Measurements from ENCODE around the gene PFDN1. TPM values are rescaled to one million over a fixed set of nuclear protein-coding genes. Genes with fewer than 3 reads are reported as not detected.

PFDN1 gene
- total RNA-seq, 4 donors from 2014 or later: 58.7 to 91.7 (median 76.2) TPM

- Histone ChIP-seq H3K36me3 (peaks cover 26% of the 10 kb centered on the region), H3K9me3 (no peaks in the 10 kb centered on the region), H3K4me1 (peaks cover 33% of the 10 kb centered on the region), H3K4me3 (no peak overlapping the region), H3K27ac (no peak overlapping the region), H3K27me3 (no peaks in the 10 kb centered on the region)
- no peak for DNase-seq (ENCODE audit: low spot score in 2 of 2)
- TF ChIP-seq EP300 (IDR thresholded peaks at IDR 0.05): no peak
- TF ChIP-seq POLR2AphosphoS5 (IDR thresholded peaks at IDR 0.05): no peak
- TF ChIP-seq POLR2A (IDR thresholded peaks at IDR 0.05): no peak
- TF ChIP-seq, protein P1, sequence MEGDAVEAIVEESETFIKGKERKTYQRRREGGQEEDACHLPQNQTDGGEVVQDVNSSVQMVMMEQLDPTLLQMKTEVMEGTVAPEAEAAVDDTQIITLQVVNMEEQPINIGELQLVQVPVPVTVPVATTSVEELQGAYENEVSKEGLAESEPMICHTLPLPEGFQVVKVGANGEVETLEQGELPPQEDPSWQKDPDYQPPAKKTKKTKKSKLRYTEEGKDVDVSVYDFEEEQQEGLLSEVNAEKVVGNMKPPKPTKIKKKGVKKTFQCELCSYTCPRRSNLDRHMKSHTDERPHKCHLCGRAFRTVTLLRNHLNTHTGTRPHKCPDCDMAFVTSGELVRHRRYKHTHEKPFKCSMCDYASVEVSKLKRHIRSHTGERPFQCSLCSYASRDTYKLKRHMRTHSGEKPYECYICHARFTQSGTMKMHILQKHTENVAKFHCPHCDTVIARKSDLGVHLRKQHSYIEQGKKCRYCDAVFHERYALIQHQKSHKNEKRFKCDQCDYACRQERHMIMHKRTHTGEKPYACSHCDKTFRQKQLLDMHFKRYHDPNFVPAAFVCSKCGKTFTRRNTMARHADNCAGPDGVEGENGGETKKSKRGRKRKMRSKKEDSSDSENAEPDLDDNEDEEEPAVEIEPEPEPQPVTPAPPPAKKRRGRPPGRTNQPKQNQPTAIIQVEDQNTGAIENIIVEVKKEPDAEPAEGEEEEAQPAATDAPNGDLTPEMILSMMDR (IDR thresholded peaks at IDR 0.05): no peak
- 53% methylated on average over 8 of the region's 8 CpGs for WGBS
Observed at GRCh38 chr5:140246378-140247122, 56.4 kb downstream of the PFDN1 start.

DNA sequence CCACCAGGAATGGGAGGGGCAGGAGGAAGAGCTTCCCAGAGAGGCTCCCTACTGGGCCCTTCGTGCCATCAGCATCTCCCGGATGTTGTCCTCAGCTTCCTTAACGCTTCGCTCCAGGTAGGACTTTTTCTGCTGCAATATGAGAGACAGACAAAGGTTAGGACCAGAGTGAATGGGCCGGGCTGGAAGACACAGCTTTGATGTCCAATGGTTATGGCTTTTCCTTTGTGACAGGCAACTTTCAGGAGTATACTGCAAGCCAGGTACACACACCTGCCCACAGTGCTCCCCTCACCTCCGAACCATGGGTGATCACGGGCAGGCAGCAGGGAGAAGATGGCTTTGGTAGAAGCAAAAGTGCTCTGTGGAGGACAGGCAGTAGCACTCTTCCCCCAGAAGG, 57.0 kb downstream of the PFDN1 start:
- Histone ChIP-seq H3K4me1 (peaks cover 38% of the 10 kb centered on the region), H3K9me3 (no peaks in the 10 kb centered on the region), H3K27me3 (no peaks in the 10 kb centered on the region), H3K36me3 (peaks cover 26% of the 10 kb centered on the region), H3K4me3 (no peak overlapping the region), H3K27ac (no peak overlapping the region)
- 86% methylated on average over 7 of the region's 7 CpGs for WGBS
- no peak for TF ChIP-seq POLR2A (IDR thresholded peaks at IDR 0.05)
- TF ChIP-seq, protein P1 (IDR thresholded peaks at IDR 0.05): no peak
- TF ChIP-seq EP300 (IDR thresholded peaks at IDR 0.05): no peak
- TF ChIP-seq POLR2AphosphoS5 (IDR thresholded peaks at IDR 0.05): no peak
- peak in 1 of 2 donors; percentile 48 for DNase-seq (ENCODE audit: low spot score in 2 of 2)

DNA sequence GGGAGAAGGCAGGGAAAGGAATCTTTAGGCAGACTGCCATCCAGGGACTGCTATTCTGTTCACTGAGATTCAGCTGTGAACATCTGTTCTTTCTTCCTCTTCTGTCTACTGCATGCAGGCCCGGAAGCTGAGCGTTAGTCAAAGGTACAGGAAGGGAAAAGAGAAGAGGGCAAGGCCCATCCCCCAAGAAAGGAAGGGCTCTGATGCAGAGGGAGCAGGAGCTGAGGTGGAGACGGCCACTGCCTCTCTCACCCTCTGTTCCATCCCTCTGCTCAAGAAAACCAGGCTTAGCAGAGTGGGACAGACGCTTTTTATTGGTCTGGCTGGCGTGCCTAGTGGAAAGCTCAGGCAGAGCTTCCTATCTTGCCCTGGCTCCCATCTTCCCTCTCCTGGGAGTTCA, 57.6 kb downstream of the PFDN1 start:
- Histone ChIP-seq H3K36me3 (peaks cover 23% of the 10 kb centered on the region), H3K27ac (no peak overlapping the region), H3K4me1 (peaks cover 44% of the 10 kb centered on the region), H3K9me3 (no peaks in the 10 kb centered on the region), H3K27me3 (no peaks in the 10 kb centered on the region), H3K4me3 (no peak overlapping the region)
- DNase-seq (ENCODE audit: low spot score in 2 of 2): peak in 1 of 2 donors; percentile 52
- 77% methylated on average over 5 of the region's 5 CpGs for WGBS
- TF ChIP-seq POLR2AphosphoS5 (IDR thresholded peaks at IDR 0.05): no peak
- TF ChIP-seq, protein P1 (IDR thresholded peaks at IDR 0.05): no peak
- no peak for TF ChIP-seq POLR2A (IDR thresholded peaks at IDR 0.05)
- TF ChIP-seq EP300 (IDR thresholded peaks at IDR 0.05): no peak

- H3K4me1 ChIP-seq: peaks cover 52% of the 10 kb centered on the region
- H3K36me3 ChIP-seq: peaks cover 16% of the 10 kb centered on the region
- no peaks in the 10 kb centered on the region for H3K27me3 ChIP-seq
- TF ChIP-seq, protein P1 (IDR thresholded peaks at IDR 0.05): peak; percentile 71 to 85
- TF ChIP-seq EP300 (IDR thresholded peaks at IDR 0.05) (no peak), POLR2AphosphoS5 (IDR thresholded peaks at IDR 0.05) (peak in 1 of 3 donors; percentile 51), POLR2A (IDR thresholded peaks at IDR 0.05) (no peak)
- H3K4me3 ChIP-seq: no peak overlapping the region
- no peak overlapping the region for H3K27ac ChIP-seq
- no peaks in the 10 kb centered on the region for H3K9me3 ChIP-seq
- WGBS: 12% methylated on average over 14 of the region's 14 CpGs
- peak; percentile 94 to 95 for DNase-seq (ENCODE audit: low spot score in 2 of 2)
Observed at GRCh38 chr5:140244525-140245025, 58.3 kb downstream of the PFDN1 start.

GRCh38 chr5:140243706-140244250, 59.1 kb downstream of the PFDN1 start:
- H3K4me1 ChIP-seq: peaks cover 52% of the 10 kb centered on the region
- H3K4me3 ChIP-seq: no peak overlapping the region
- no peaks in the 10 kb centered on the region for H3K27me3 ChIP-seq
- H3K9me3 ChIP-seq: no peaks in the 10 kb centered on the region
- no peak overlapping the region for H3K27ac ChIP-seq
- TF ChIP-seq POLR2A (IDR thresholded peaks at IDR 0.05) (no peak), POLR2AphosphoS5 (IDR thresholded peaks at IDR 0.05) (no peak), EP300 (IDR thresholded peaks at IDR 0.05) (no peak)
- TF ChIP-seq, protein P1 (IDR thresholded peaks at IDR 0.05): no peak
- no peak for DNase-seq (ENCODE audit: low spot score in 2 of 2)
- whole genome bisulfite sequencing: 93% methylated on average over 3 of the region's 4 CpGs
- H3K36me3 ChIP-seq: peaks cover 16% of the 10 kb centered on the region

All from suprapubic skin (tissue), 4 donors.